ENCODE measurements around the gene OR2V1. TPM values are rescaled to one million over a fixed set of nuclear protein-coding genes. Genes with fewer than 3 reads are reported as not detected.
"Not testable (repeated sequence)": the region's sequence is repeated elsewhere in the genome, so short reads cannot be mapped to it uniquely, and the experiment has no call there.

The OR2V1 gene, protein sequence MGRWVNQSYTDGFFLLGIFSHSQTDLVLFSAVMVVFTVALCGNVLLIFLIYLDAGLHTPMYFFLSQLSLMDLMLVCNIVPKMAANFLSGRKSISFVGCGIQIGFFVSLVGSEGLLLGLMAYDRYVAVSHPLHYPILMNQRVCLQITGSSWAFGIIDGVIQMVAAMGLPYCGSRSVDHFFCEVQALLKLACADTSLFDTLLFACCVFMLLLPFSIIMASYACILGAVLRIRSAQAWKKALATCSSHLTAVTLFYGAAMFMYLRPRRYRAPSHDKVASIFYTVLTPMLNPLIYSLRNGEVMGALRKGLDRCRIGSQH
- not detected in 2 replicates for total RNA-seq (2014; rRNA removed; shearing (Covaris generic); ENCODE audit: low replicate concordance)

GRCh38 chr5:181130832-181131496 is at the start of gene OR2V1:
OR2V1 (minus strand) TSS chr5:181131169; CDS start chr5:181125304, 5,865 bp downstream.
- no peak within 1 kb of the TSS for H3K27ac ChIP-seq (ENCODE audit: low read length)
- H3K4me2 ChIP-seq (ENCODE audit: low read depth, low read length, poor library complexity, severe bottlenecking): no peak within 1 kb of the TSS
- H3K9me2 ChIP-seq (replicated peaks; ENCODE audit: insufficient read depth, low read length): no peaks in the 10 kb centered on the region
- H3K79me2 ChIP-seq (ENCODE audit: low read length): no peaks in the 10 kb centered on the region
- H2AFZ ChIP-seq (ENCODE audit: low read length): no peak within 1 kb of the TSS
- no peak within 1 kb of the TSS for H3K4me3 ChIP-seq (ENCODE audit: low read length)
- H3K9ac ChIP-seq (ENCODE audit: low read length): no peak within 1 kb of the TSS
- no peaks in the 10 kb centered on the region for H4K20me1 ChIP-seq (ENCODE audit: insufficient read depth, low read depth, low read length)
- no peaks in the 10 kb centered on the region for H3K4me1 ChIP-seq (ENCODE audit: low read length)
- no peak for DNase-seq
- no peaks in the 10 kb centered on the region for H3K36me3 ChIP-seq (ENCODE audit: insufficient read depth, low read length)
- no peaks in the 10 kb centered on the region for H3K9me3 ChIP-seq (ENCODE audit: low read length)
- no peaks in the 10 kb centered on the region for H3K27me3 ChIP-seq (ENCODE audit: low read length)

DNA sequence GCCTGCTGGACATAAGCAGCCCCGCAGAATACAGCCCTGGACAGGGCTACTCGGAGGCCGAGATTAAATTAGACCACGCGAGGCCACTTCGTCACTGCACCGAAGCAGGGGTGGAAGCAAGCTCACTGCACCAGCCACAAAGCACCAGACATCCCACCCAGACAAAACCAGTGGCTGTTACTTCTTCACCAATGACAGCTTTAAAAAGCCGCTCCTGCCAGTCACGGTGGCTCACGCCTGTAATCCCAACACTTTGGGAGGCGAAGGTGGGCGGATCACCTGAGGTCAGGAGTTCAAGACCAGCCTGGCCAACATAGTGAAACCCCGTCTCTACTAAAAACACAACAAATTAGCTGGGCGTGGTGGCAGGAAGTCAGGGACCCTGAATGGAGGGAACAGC is 46.6 kb upstream of the OR2V1 start:
- not testable (repeated sequence) for H3K27ac ChIP-seq (ENCODE audit: low read length); H2AFZ ChIP-seq (ENCODE audit: low read length); H3K4me2 ChIP-seq (ENCODE audit: low read depth, low read length, poor library complexity, severe bottlenecking); DNase-seq; H3K79me2 ChIP-seq (ENCODE audit: low read length); H3K9ac ChIP-seq (ENCODE audit: low read length); H4K20me1 ChIP-seq (ENCODE audit: insufficient read depth, low read depth, low read length); H3K27me3 ChIP-seq (ENCODE audit: low read length); H3K9me3 ChIP-seq (ENCODE audit: low read length); H3K9me2 ChIP-seq (replicated peaks; ENCODE audit: insufficient read depth, low read length); H3K4me3 ChIP-seq (ENCODE audit: low read length); H3K36me3 ChIP-seq (ENCODE audit: insufficient read depth, low read length)
- peaks cover 13% of the 10 kb centered on the region for H3K4me1 ChIP-seq (ENCODE audit: low read length)

- H3K9ac ChIP-seq (ENCODE audit: low read length): no peak overlapping the region
- no peaks in the 10 kb centered on the region for H4K20me1 ChIP-seq (ENCODE audit: insufficient read depth, low read depth, low read length)
- H3K4me3 ChIP-seq (ENCODE audit: low read length): no peak overlapping the region
- H3K9me3 ChIP-seq (ENCODE audit: low read length): no peaks in the 10 kb centered on the region
- no peak overlapping the region for H3K27ac ChIP-seq (ENCODE audit: low read length)
- H3K9me2 ChIP-seq (replicated peaks; ENCODE audit: insufficient read depth, low read length): no peaks in the 10 kb centered on the region
- no peaks in the 10 kb centered on the region for H3K27me3 ChIP-seq (ENCODE audit: low read length)
- H3K4me1 ChIP-seq (ENCODE audit: low read length): peaks cover 10% of the 10 kb centered on the region
- no peak overlapping the region for H2AFZ ChIP-seq (ENCODE audit: low read length)
- no peak for DNase-seq
- H3K36me3 ChIP-seq (ENCODE audit: insufficient read depth, low read length): no peaks in the 10 kb centered on the region
- no peaks in the 10 kb centered on the region for H3K79me2 ChIP-seq (ENCODE audit: low read length)
- H3K4me2 ChIP-seq (ENCODE audit: low read depth, low read length, poor library complexity, severe bottlenecking): no peak overlapping the region
Observed at GRCh38 chr5:181176254-181176952, 45.4 kb upstream of the OR2V1 start.

- Histone ChIP-seq H3K9ac (ENCODE audit: low read length) (peak overlapping the region; percentile 43; the same call in 1 of the 2 replicates), H3K36me3 (ENCODE audit: insufficient read depth, low read length) (no peaks in the 10 kb centered on the region), H3K79me2 (ENCODE audit: low read length) (no peaks in the 10 kb centered on the region), H3K9me3 (ENCODE audit: low read length) (no peaks in the 10 kb centered on the region), H3K4me2 (ENCODE audit: low read depth, low read length, poor library complexity, severe bottlenecking) (peak overlapping the region; percentile 56), H3K27me3 (ENCODE audit: low read length) (no peaks in the 10 kb centered on the region), H3K4me1 (ENCODE audit: low read length) (peaks cover 10% of the 10 kb centered on the region), H2AFZ (ENCODE audit: low read length) (peak overlapping the region; percentile 87; the same call in 1 of the 2 replicates), H4K20me1 (ENCODE audit: insufficient read depth, low read depth, low read length) (no peaks in the 10 kb centered on the region), H3K9me2 (replicated peaks; ENCODE audit: insufficient read depth, low read length) (no peaks in the 10 kb centered on the region), H3K4me3 (ENCODE audit: low read length) (peak overlapping the region; percentile 35; the same call in 1 of the 2 replicates), H3K27ac (ENCODE audit: low read length) (no peak overlapping the region)
- DNase-seq: peak; percentile 76
Observed at GRCh38 chr5:181173420-181174342, 42.7 kb upstream of the OR2V1 start.

GRCh38 chr5:181173027-181173419 is 42.1 kb upstream of the OR2V1 start:
- H3K4me3 ChIP-seq (ENCODE audit: low read length): peak overlapping the region; percentile 35; the same call in 1 of the 2 replicates
- no peaks in the 10 kb centered on the region for H3K9me3 ChIP-seq (ENCODE audit: low read length)
- H3K4me1 ChIP-seq (ENCODE audit: low read length): peaks cover 17% of the 10 kb centered on the region
- peak overlapping the region; percentile 56 for H3K4me2 ChIP-seq (ENCODE audit: low read depth, low read length, poor library complexity, severe bottlenecking)
- peak overlapping the region; percentile 87; the same call in 1 of the 2 replicates for H2AFZ ChIP-seq (ENCODE audit: low read length)
- H3K9me2 ChIP-seq (replicated peaks; ENCODE audit: insufficient read depth, low read length): no peaks in the 10 kb centered on the region
- H4K20me1 ChIP-seq (ENCODE audit: insufficient read depth, low read depth, low read length): no peaks in the 10 kb centered on the region
- no peaks in the 10 kb centered on the region for H3K36me3 ChIP-seq (ENCODE audit: insufficient read depth, low read length)
- no peak for DNase-seq
- peak overlapping the region; percentile 43; the same call in 1 of the 2 replicates for H3K9ac ChIP-seq (ENCODE audit: low read length)
- no peaks in the 10 kb centered on the region for H3K79me2 ChIP-seq (ENCODE audit: low read length)
- H3K27ac ChIP-seq (ENCODE audit: low read length): no peak overlapping the region
- no peaks in the 10 kb centered on the region for H3K27me3 ChIP-seq (ENCODE audit: low read length)

- Histone ChIP-seq H4K20me1 (ENCODE audit: insufficient read depth, low read depth, low read length) (no peaks in the 10 kb centered on the region), H3K9me2 (replicated peaks; ENCODE audit: insufficient read depth, low read length) (no peaks in the 10 kb centered on the region), H3K9me3 (ENCODE audit: low read length) (no peaks in the 10 kb centered on the region), H3K27ac (ENCODE audit: low read length) (no peak overlapping the region), H3K4me2 (ENCODE audit: low read depth, low read length, poor library complexity, severe bottlenecking) (no peak overlapping the region), H3K4me1 (ENCODE audit: low read length) (peaks cover 29% of the 10 kb centered on the region), H3K79me2 (ENCODE audit: low read length) (no peaks in the 10 kb centered on the region), H3K9ac (ENCODE audit: low read length) (no peak overlapping the region), H3K4me3 (ENCODE audit: low read length) (no peak overlapping the region), H2AFZ (ENCODE audit: low read length) (no peak overlapping the region), H3K36me3 (ENCODE audit: insufficient read depth, low read length) (no peaks in the 10 kb centered on the region), H3K27me3 (ENCODE audit: low read length) (no peaks in the 10 kb centered on the region)
- DNase-seq: no peak
Observed at GRCh38 chr5:181171782-181172181, 40.8 kb upstream of the OR2V1 start.

DNA sequence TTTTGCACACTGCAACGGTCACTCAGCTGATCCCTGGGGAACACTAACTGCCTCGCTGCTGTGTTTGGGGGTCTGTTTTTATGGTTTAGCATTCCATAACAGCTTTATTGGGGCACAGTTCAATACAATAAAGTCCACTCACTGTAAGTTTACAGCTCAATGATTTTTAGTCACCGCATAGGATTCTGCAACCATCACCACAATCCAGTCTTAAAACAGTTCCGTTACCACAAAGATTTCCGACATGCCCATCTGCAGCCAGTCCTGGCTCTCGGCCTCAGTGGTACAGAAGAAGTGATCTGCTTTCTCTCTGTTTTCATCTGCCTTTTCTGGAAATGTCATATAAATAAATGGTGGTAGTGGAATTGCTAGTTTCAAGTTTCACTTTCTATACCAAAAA is 40.0 kb upstream of the OR2V1 start:
- no peaks in the 10 kb centered on the region for H4K20me1 ChIP-seq (ENCODE audit: insufficient read depth, low read depth, low read length)
- H2AFZ ChIP-seq (ENCODE audit: low read length): no peak overlapping the region
- H3K27ac ChIP-seq (ENCODE audit: low read length): no peak overlapping the region
- H3K27me3 ChIP-seq (ENCODE audit: low read length): no peaks in the 10 kb centered on the region
- H3K36me3 ChIP-seq (ENCODE audit: insufficient read depth, low read length): no peaks in the 10 kb centered on the region
- no peaks in the 10 kb centered on the region for H3K79me2 ChIP-seq (ENCODE audit: low read length)
- peaks cover 31% of the 10 kb centered on the region for H3K4me1 ChIP-seq (ENCODE audit: low read length)
- no peaks in the 10 kb centered on the region for H3K9me3 ChIP-seq (ENCODE audit: low read length)
- H3K9ac ChIP-seq (ENCODE audit: low read length): no peak overlapping the region
- no peak for DNase-seq
- H3K9me2 ChIP-seq (replicated peaks; ENCODE audit: insufficient read depth, low read length): no peaks in the 10 kb centered on the region
- no peak overlapping the region for H3K4me2 ChIP-seq (ENCODE audit: low read depth, low read length, poor library complexity, severe bottlenecking)
- H3K4me3 ChIP-seq (ENCODE audit: low read length): no peak overlapping the region

Measured in Karpas-422 (cell line).